HEK293T (cell line): ENCODE results near the gene SLC39A13.

Source experiments
- FOXA1 ChIP-seq: fragments of 450-650 bp; IDR thresholded peaks from 2 replicates; pipeline ENCODE4 v1.6.1; 2016; ENCODE audit warnings: mild to moderate bottlenecking
- FOXK2 ChIP-seq: fragments of 450-650 bp; IDR thresholded peaks from 2 replicates; pipeline ENCODE4 v1.6.1; 2016; ENCODE audit warnings: mild to moderate bottlenecking
- NFRKB ChIP-seq: fragments of 450-650 bp; IDR thresholded peaks from 2 replicates; pipeline ENCODE4 v1.6.1; 2016; ENCODE audit warnings: mild to moderate bottlenecking, moderate library complexity
- SP1 ChIP-seq: fragments of 450-650 bp; IDR thresholded peaks from 2 replicates; pipeline ENCODE4 v1.6.1; 2017

- TF ChIP-seq SP1, result no peak
- TF ChIP-seq FOXA1, result no peak
- no peak for TF ChIP-seq FOXK2
- TF ChIP-seq NFRKB, result no peak
Observed at GRCh38 chr11:47390422-47390760, 18.0 kb upstream of the SLC39A13 start.
